Measurements from ENCODE around the gene NPHS2.

- TF ChIP-seq ESRRG (CRISPR knock-in tag; IDR thresholded peaks at IDR 0.05) = no peak
- no peak for TF ChIP-seq ARNTL (CRISPR knock-in tag; IDR thresholded peaks at IDR 0.05; ENCODE audit: borderline replicate concordance, low read depth)
- TF ChIP-seq CSDC2 (CRISPR knock-in tag; IDR thresholded peaks at IDR 0.05) = no peak
- TF ChIP-seq ZFP30 (CRISPR knock-in tag; IDR thresholded peaks at IDR 0.05) = no peak
- TF ChIP-seq ZNF565 (CRISPR knock-in tag; conservative IDR thresholded peaks at IDR 0.05; ENCODE audit: low read depth) = no peak
Measured at GRCh38 chr1:179558078-179558477, 17.7 kb downstream of the NPHS2 start.

Measured in SK-N-SH treated with all-trans-retinoic acid at 6 μM for 48 hours (cell line).